Measurements from ENCODE around the gene KCNJ3. TPM values are rescaled to one million over a fixed set of nuclear protein-coding genes. Genes with fewer than 3 reads are reported as not detected.

The KCNJ3 gene
- total RNA-seq, 1 experiment from 2014 or later: not detected

DNA sequence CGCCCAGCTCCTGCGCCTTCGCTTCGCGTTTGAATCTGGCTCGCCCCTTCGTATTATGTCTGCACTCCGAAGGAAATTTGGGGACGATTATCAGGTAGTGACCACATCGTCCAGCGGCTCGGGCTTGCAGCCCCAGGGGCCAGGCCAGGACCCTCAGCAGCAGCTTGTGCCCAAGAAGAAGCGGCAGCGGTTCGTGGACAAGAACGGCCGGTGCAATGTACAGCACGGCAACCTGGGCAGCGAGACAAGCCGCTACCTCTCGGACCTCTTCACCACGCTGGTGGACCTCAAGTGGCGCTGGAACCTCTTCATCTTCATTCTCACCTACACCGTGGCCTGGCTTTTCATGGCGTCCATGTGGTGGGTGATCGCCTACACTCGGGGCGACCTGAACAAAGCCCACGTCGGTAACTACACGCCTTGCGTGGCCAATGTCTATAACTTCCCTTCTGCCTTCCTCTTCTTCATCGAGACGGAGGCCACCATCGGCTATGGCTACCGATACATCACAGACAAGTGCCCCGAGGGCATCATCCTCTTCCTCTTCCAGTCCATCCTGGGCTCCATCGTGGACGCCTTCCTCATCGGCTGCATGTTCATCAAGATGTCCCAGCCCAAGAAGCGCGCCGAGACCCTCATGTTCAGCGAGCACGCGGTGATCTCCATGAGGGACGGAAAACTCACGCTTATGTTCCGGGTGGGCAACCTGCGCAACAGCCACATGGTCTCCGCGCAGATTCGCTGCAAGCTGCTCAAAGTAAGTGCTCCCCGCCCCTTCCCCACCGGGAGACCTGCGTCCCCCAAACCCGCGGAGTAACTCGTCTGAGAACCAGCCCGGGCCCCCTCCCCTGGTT lies 453 bp downstream of the KCNJ3 start:
- no peak for DNase-seq (ENCODE audit: low read depth)
- in situ Hi-C loops (cut with HindIII; ENCODE audit: low pct_unique_long_range_greater_than_20kb, low sequenced_read_pairs): no loop called here

- no peak for DNase-seq (ENCODE audit: low read depth)
- in situ Hi-C loops (cut with HindIII; ENCODE audit: low pct_unique_long_range_greater_than_20kb, low sequenced_read_pairs): no loop called here
Measured at GRCh38 chr2:154699575-154699930, 1.1 kb downstream of the KCNJ3 start.

GRCh38 chr2:154700136-154700535 lies 1.6 kb downstream of the KCNJ3 start:
- no peak for DNase-seq (ENCODE audit: low read depth)
- in situ Hi-C loops (cut with HindIII; ENCODE audit: low pct_unique_long_range_greater_than_20kb, low sequenced_read_pairs): no loop called here

- in situ Hi-C loops (cut with HindIII; ENCODE audit: low pct_unique_long_range_greater_than_20kb, low sequenced_read_pairs): no loop called here
Measured at GRCh38 chr2:154704991-154705390, 6.5 kb downstream of the KCNJ3 start.

DNA sequence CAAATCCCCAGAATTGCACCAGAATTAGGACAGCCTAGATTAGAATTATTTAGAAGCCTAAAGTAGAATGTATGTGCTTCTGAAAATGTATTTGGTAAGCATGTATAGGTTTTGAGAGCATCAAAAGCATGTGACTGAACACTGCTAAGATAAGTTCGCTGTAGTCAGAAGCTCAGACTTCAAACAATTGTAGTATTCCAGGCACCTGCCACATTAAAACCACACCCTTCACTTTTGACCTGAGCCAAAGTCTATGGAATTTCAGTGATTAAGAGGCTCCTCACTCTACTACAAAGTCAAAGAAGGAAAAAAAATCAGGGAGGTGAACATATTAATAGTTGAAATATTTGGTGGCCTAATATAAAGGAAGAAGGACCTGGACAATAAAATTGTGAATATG lies 8.2 kb downstream of the KCNJ3 start:
- DNase-seq (ENCODE audit: low read depth): no peak
- in situ Hi-C loops (cut with HindIII; ENCODE audit: low pct_unique_long_range_greater_than_20kb, low sequenced_read_pairs): no loop called here

More at GRCh38 chr2:154704991-154705390, 6.5 kb downstream of the KCNJ3 start:
- no peak for DNase-seq (ENCODE audit: low read depth)

DNA sequence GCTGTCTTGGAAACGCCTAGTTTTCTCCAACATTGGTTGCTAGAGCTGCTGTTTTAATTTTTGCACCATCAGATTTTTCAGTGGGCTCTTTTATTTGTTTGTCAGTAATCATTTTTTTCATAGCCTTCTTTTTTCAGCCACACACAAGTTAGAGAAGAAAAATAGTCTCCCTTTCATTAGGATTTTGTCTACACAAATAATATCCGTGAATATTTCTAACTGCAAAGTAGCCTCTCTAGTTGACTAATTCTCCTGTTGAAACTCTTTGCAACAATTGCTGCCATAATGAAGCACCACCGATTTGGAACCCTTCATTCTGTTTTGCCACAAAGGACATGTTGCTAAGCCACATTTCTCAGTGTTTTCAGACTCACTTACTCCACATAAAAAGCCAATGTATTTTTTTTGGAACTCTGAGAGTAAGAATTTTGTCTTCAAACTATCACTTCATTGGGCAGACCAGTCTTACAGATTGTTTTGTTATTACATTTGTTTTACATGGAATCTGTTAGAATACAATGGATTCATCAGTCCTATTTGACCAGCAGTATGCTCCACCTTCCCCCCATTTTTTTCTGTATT lies 9.6 kb downstream of the KCNJ3 start:
- no peak for DNase-seq (ENCODE audit: low read depth)
- in situ Hi-C loops (cut with HindIII; ENCODE audit: low pct_unique_long_range_greater_than_20kb, low sequenced_read_pairs): no loop called here

GRCh38 chr2:154709215-154709614 lies 10.7 kb downstream of the KCNJ3 start:
- no peak for DNase-seq (ENCODE audit: low read depth)
- in situ Hi-C loops (cut with HindIII; ENCODE audit: low pct_unique_long_range_greater_than_20kb, low sequenced_read_pairs): no loop called here

- no peak for DNase-seq (ENCODE audit: low read depth)
- in situ Hi-C loops (cut with HindIII; ENCODE audit: low pct_unique_long_range_greater_than_20kb, low sequenced_read_pairs): no loop called here
Measured at GRCh38 chr2:154710078-154710477, 11.6 kb downstream of the KCNJ3 start.

DNA sequence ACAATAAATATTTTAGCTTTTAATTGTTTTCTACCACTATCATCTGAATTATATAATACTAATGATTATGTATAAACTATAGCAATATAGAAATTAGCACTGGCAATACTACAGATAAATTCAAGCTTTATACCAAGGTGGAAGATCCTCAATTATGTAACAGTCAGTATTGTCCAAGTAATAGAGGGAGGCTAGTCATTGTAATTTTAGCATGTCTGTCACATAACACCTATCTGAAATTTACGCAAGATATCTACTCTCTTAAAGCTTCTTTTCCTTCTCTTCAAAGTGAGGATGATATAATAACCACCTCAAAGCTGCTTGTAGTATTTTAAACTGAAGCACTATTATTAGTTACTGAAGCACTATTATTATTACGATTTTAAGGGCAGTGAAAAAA lies 12.2 kb downstream of the KCNJ3 start:
- DNase-seq (ENCODE audit: low read depth): no peak
- in situ Hi-C loops (cut with HindIII; ENCODE audit: low pct_unique_long_range_greater_than_20kb, low sequenced_read_pairs): no loop called here

GRCh38 chr2:154713675-154714074 lies 15.2 kb downstream of the KCNJ3 start:
- in situ Hi-C loops (cut with HindIII; ENCODE audit: low pct_unique_long_range_greater_than_20kb, low sequenced_read_pairs): no loop called here
- DNase-seq (ENCODE audit: low read depth): no peak

- no peak for DNase-seq (ENCODE audit: low read depth)
- in situ Hi-C loops (cut with HindIII; ENCODE audit: low pct_unique_long_range_greater_than_20kb, low sequenced_read_pairs): no loop called here
Measured at GRCh38 chr2:154720651-154721050, 22.2 kb downstream of the KCNJ3 start.

DNA sequence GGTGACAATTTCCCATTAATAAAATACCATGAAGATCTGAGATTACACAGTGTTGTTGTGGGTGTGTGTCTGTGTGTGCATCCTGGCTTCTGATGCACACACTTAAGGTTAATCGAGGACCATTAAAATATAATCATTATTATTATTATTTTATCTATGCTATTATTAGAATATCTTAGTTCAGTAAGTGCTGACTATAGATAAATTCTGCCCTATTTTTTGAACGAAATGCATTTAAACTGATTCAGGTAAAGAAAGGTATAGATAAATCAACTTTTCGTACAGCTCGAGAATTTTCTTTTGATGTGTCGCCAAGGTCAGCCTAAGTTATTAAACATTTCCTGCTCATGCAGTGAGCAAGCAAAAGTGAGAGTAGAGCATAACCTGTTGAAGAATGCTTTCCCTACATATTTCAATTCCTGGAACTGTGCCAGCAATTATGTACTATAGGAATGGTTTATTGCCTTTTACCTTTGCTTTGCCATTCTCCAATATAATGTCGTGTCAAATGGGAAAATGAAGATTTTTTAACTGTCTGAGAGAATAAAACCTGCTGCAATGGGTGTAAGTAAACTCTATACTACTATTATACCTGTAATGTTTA lies 25.8 kb downstream of the KCNJ3 start:
- in situ Hi-C loops (cut with HindIII; ENCODE audit: low pct_unique_long_range_greater_than_20kb, low sequenced_read_pairs): no loop called here
- no peak for DNase-seq (ENCODE audit: low read depth)

DNA sequence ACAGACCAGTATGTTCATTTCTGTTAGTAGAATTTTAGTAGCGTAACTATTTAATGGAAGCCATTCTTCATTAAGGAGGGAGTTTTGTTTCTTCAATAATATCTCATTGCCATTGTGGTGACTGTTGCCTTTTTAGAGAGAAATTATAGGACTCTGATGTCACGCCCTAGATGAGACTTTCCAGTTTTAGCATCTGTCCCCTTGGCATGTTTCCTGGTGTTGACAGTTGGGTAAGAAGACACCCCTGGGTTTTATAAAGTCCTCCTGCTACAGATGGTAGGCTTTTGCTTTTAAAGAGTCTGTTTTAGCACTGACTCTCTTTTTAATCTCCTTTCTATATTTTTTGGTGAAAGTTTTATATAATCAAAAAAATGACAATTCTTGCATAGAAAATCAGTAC lies 41.9 kb downstream of the KCNJ3 start:
- DNase-seq (ENCODE audit: low read depth): no peak
- in situ Hi-C loops (cut with HindIII; ENCODE audit: low pct_unique_long_range_greater_than_20kb, low sequenced_read_pairs): no loop called here

DNA sequence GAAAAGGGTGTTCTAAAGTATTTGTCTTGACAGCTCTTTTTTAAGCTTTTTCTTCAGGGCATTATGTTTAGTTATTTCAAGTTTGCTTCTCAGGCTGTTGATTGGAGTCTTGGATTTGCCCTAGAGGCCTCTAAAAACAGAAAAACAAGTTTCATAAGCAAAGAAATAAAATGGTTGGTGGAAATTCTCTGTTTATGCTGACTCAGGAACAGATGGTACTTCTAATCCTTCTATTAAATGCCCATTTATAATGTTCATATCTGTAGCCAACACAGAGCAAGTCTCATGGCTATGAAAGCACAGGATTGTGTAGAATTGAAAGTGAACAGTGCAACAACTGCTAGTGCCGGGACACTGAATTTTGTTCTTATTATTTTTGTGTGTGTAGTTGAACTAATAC lies 60.4 kb downstream of the KCNJ3 start:
- in situ Hi-C loops (cut with HindIII; ENCODE audit: low pct_unique_long_range_greater_than_20kb, low sequenced_read_pairs): no loop called here
- no peak for DNase-seq (ENCODE audit: low read depth)

DNA sequence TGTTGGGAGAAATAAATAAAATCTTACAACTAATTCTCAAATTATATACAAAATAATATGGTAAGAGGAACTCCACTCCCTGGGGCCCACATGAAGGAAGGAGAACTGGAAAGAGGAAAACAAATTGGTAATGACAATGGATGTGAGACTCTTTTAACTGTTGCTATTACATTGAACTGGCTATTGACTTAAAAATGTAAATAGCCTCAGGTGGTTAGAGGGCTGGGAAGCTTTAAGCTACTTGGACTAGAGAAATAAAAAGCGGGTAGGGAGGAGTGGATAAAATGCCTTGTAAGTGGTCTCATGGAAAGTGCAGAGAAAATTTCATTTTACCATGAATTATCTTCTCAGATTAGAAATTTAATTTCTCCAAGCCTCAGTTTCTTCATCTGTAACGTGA lies 64.1 kb downstream of the KCNJ3 start:
- in situ Hi-C loops (cut with HindIII; ENCODE audit: low pct_unique_long_range_greater_than_20kb, low sequenced_read_pairs): no loop called here

GRCh38 chr2:154771664-154772284 lies 73.3 kb downstream of the KCNJ3 start:
- in situ Hi-C loops (cut with HindIII; ENCODE audit: low pct_unique_long_range_greater_than_20kb, low sequenced_read_pairs): no loop called here
- DNase-seq (ENCODE audit: low read depth): no peak

More for the DNA sequence above, 64.1 kb downstream of the KCNJ3 start:
- DNase-seq (ENCODE audit: low read depth): no peak

- no peak for DNase-seq (ENCODE audit: low read depth)
- in situ Hi-C loops (cut with HindIII; ENCODE audit: low pct_unique_long_range_greater_than_20kb, low sequenced_read_pairs): no loop called here
Measured at GRCh38 chr2:154776825-154777224, 78.3 kb downstream of the KCNJ3 start.

DNA sequence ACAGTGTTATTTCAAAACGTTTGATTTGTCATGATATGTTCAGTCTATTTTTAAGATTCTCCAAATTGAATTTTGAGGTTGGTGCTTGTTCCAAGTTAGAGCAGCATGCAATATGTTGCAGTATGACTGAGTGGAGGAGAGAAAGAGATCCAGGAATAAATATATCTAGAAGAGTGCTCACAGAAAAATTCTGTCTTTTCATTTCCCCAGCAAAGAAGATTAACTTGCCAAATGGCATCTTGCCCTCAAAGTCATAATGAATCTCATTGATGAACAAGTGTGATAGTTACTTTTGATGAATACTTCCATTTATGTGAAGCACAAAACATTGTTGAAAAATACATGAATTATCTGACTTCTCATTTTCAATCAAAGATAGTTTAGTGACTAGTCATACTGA lies 95.9 kb downstream of the KCNJ3 start:
- DNase-seq (ENCODE audit: low read depth): no peak
- in situ Hi-C loops (cut with HindIII; ENCODE audit: low pct_unique_long_range_greater_than_20kb, low sequenced_read_pairs): no loop called here

GRCh38 chr2:154795651-154796050 lies 97.2 kb downstream of the KCNJ3 start:
- in situ Hi-C loops (cut with HindIII; ENCODE audit: low pct_unique_long_range_greater_than_20kb, low sequenced_read_pairs): no loop called here
- DNase-seq (ENCODE audit: low read depth): no peak

Data from Caki2 (cell line).